Keratinocyte (primary cell): ENCODE data around the gene EIF2B2.

Source experiments
- CTCF ChIP-seq, 3 experiments: IDR thresholded peaks in 1 of 3; conservative IDR thresholded peaks in 1 of 3; optimal IDR thresholded peaks in 1 of 3; 2 replicates in 2 of 3; 3 replicates in 1 of 3; pipeline versions ENCODE3 to v1.5.1; 2011; ENCODE audit warnings: low read length in 3 of 3, mild to moderate bottlenecking in 3 of 3, moderate library complexity in 2 of 3, control low read depth in 1 of 3, inconsistent platforms in 1 of 3; ENCODE audit not compliant: insufficient read depth in 2 of 3; ENCODE audit errors: extremely low read depth in 1 of 3
- EZH2 ChIP-seq: IDR thresholded peaks from one replicate; pipeline ENCODE4 v1.6.1; 2012; ENCODE audit warnings: inconsistent platforms, mild to moderate bottlenecking, low read length, moderate library complexity

- TF ChIP-seq EZH2 (no peak), CTCF (optimal IDR thresholded peaks at IDR 0.05 in 1 of 3, IDR thresholded peaks at IDR 0.05 in 1 of 3, conservative IDR thresholded peaks at IDR 0.05 in 1 of 3; ENCODE audit: extremely low read depth in 1 of 3, insufficient read depth in 2 of 3, low read length in 3 of 3) (no peak)
Measured at GRCh38 chr14:75016815-75017214, 14.1 kb downstream of the EIF2B2 start.
